K562 (cell line): ENCODE results near the gene ATP6V1F. TPM values are rescaled to one million over a fixed set of nuclear protein-coding genes. Genes with fewer than 3 reads are reported as not detected.

Experiments used
- ATAC-seq: fragments of 200-7000 bp; cut with Tn5 transposase; 3 replicates; pipeline ENCODE4 v1.9.1; 2020; ENCODE audit warnings: moderate library complexity
- BruUV-seq: library from RNA; stranded (reverse); fragments of 400-500 nt; replicated peaks from 2 replicates; lab custom pipeline; 2021; lab: Mats Ljungman, UMichigan
- CTCF ChIA-PET: fragments of 300-600 bp; formaldehyde crosslinking; extraction: SDS; loops from one replicate; lab custom pipeline; 2021; ENCODE audit warnings: low intra/inter-chr PET ratio; lab: Yijun Ruan, JAX
- POLR2A ChIA-PET: fragments of 300-600, 350-650 bp; sonication (Branson Sonifier 250); formaldehyde crosslinking; extraction: SDS; loops from one replicate; lab custom pipeline; 2021; ENCODE audit warnings: antibody characterized with exemption, inconsistent platforms; lab: Yijun Ruan, JAX
- DNase-seq, 4 experiments: peaks; one replicate each; pipeline versions ENCODE4 v3.0.0 to v3.0.0-alpha.2; 2011 to 2018; ENCODE audit warnings: low spot score in 3 of 4, mixed read lengths in 3 of 4; ENCODE audit errors: extremely low read depth in 1 of 4
- FAIRE-seq: peaks from 2 replicates; lab custom pipeline; 2011; peaks lifted over from hg19 to GRCh38; lab: Jason Lieb, UNC
- H2AFZ ChIP-seq: 2 replicates; pipeline ENCODE4 v1.6.0; 2011; ENCODE audit warnings: low read depth, low read length, control low read depth, inconsistent platforms
- H3K27ac ChIP-seq: fragments of 200-600 bp; 3 replicates; pipeline ENCODE4 v1.8.0; 2011; ENCODE audit warnings: low read depth, mild to moderate bottlenecking, control low read depth, inconsistent platforms, low read length, moderate library complexity, mixed read lengths; ENCODE audit errors: extremely low read depth
- H3K27me3 ChIP-seq, 2 experiments: fragments of 300-600 bp in 1 of 2; 2 replicates in 1 of 2; 3 replicates in 1 of 2; pipeline versions ENCODE4 v1.6.0 to v1.8.0; 2011; ENCODE audit warnings: inconsistent platforms in 2 of 2, low read length in 2 of 2, mild to moderate bottlenecking in 1 of 2, mixed read lengths in 1 of 2, moderate library complexity in 1 of 2; ENCODE audit not compliant: control insufficient read depth in 2 of 2, insufficient read depth in 2 of 2
- H3K36me3 ChIP-seq: fragments of 300-600 bp; 3 replicates; pipeline ENCODE4 v1.8.0; 2011; ENCODE audit warnings: mild to moderate bottlenecking, low read length, inconsistent platforms; ENCODE audit not compliant: control insufficient read depth, insufficient read depth
- H3K4me1 ChIP-seq, 2 experiments: fragments of 200-600 bp in 1 of 2; replicated peaks in 1 of 2; 2 replicates in 1 of 2; 3 replicates in 1 of 2; pipeline versions ENCODE4 v1.5.1 to v1.8.0; 2011; ENCODE audit warnings: inconsistent platforms in 2 of 2, low read length in 2 of 2, mild to moderate bottlenecking in 1 of 2, mixed read lengths in 1 of 2, moderate library complexity in 1 of 2; ENCODE audit not compliant: control insufficient read depth in 2 of 2, insufficient read depth in 2 of 2
- H3K4me2 ChIP-seq: 2 replicates; pipeline ENCODE4 v1.6.1; 2011; ENCODE audit warnings: low read length, control low read depth, inconsistent platforms, mixed read lengths; ENCODE audit not compliant: insufficient read depth
- H3K4me3 ChIP-seq: fragments of 200-600 bp; sonication (generic), shearing (Covaris generic); 2 replicates; pipeline ENCODE4 v1.5.1; 2016; ENCODE audit warnings: control low read depth, inconsistent platforms
- H3K79me2 ChIP-seq: fragments of 200-600 bp; 3 replicates; pipeline ENCODE4 v1.8.0; 2011; ENCODE audit warnings: low read length, inconsistent platforms; ENCODE audit not compliant: control insufficient read depth, insufficient read depth
- H3K9ac ChIP-seq, 2 experiments: 2 replicates each; pipeline versions ENCODE4 v1.6.0 to v1.6.1; 2011; ENCODE audit warnings: low read depth in 2 of 2, low read length in 2 of 2, control low read depth in 1 of 2, inconsistent platforms in 1 of 2, mild to moderate bottlenecking in 1 of 2, mixed read lengths in 1 of 2; ENCODE audit not compliant: insufficient read depth in 1 of 2
- H3K9me1 ChIP-seq: one replicate; pipeline ENCODE4 v1.6.0; 2011; ENCODE audit warnings: inconsistent platforms, mild to moderate bottlenecking, low read length, moderate library complexity; ENCODE audit not compliant: control insufficient read depth, insufficient read depth
- H3K9me3 ChIP-seq: replicated peaks from 2 replicates; pipeline ENCODE4 v1.5.1; 2011; ENCODE audit warnings: low read depth, low read length, inconsistent platforms; ENCODE audit not compliant: control insufficient read depth, insufficient read depth
- H4K20me1 ChIP-seq: replicated peaks from 2 replicates; pipeline ENCODE4 v1.6.1; 2011; ENCODE audit warnings: low read length, inconsistent platforms, mixed read lengths; ENCODE audit not compliant: control insufficient read depth, insufficient read depth
- CREB5 ChIP-seq: fragments of 250-450 bp; sonication (Bioruptor Pico); IDR thresholded peaks from 2 replicates; pipeline ENCODE4 v1.5.0; 2020; ENCODE audit warnings: mild to moderate bottlenecking
- HBP1 ChIP-seq: fragments of 450-650 bp; formaldehyde crosslinking; IDR thresholded peaks from 2 replicates; pipeline ENCODE4 v1.4.0; 2022; ENCODE audit warnings: missing genetic modification characterization
- HDGF ChIP-seq: fragments of 450-650 bp; IDR thresholded peaks from 2 replicates; pipeline ENCODE4 v1.6.1; 2016
- HMG20A ChIP-seq: fragments of 450-650 bp; formaldehyde crosslinking; conservative IDR thresholded peaks from 2 replicates; pipeline ENCODE4 v1.4.0; 2020; ENCODE audit warnings: mild to moderate bottlenecking, mixed read lengths
- ILF3 ChIP-seq: fragments of 450-650 bp; IDR thresholded peaks from 2 replicates; pipeline ENCODE4 v1.6.1; 2018; ENCODE audit warnings: antibody characterized with exemption, mild to moderate bottlenecking, moderate library complexity, borderline replicate concordance
- ZNF407 ChIP-seq: fragments of 450-650 bp; IDR thresholded peaks from 2 replicates; pipeline ENCODE4 v1.6.1; 2016; ENCODE audit warnings: low read depth
- WGBS: fragments of 100-300 bp; shearing (Covaris generic); methylation state at CpG from one replicate; pipeline ENCODE4 v1.1.6; 2016; ENCODE audit warnings: low coverage, mixed read lengths; ENCODE audit not compliant: insufficient coverage; ENCODE audit errors: missing lambda C conversion rate; 5-methylcytosine and 5-hydroxymethylcytosine counted together
- in situ Hi-C: fragments of 300-500 bp; cut with MboI; formaldehyde crosslinking; loops from 4 replicates; pipeline ENCODE4 v1.15.0; 2018; ENCODE audit warnings: inconsistent platforms, mixed read lengths
- intact Hi-C: fragments of 100-400 bp; cut with micrococcal nuclease; formaldehyde crosslinking; loops from 2 replicates; pipeline ENCODE4 v1.14.2; 2022
- polyA plus RNA-seq, 8 experiments: library from polyadenylated mRNA; depleted of rRNA in 4 of 8; stranded (reverse) in 5 of 8; unstranded in 3 of 8; fragments of >200 nt; fragmentation: Nextera tagmentation in 2 of 8; fragmentation: Illumina TruSeq in 1 of 8; extraction: Ambion mirVana in 2 of 8; extraction: Trizol in 1 of 8; gene quantifications; 2 replicates each; pipeline versions ENCODE4 v1.2.1 to v1.2.3, GENCODE V29; 2011 to 2014; ENCODE audit warnings: inconsistent platforms in 1 of 8, missing spikeins in 1 of 8
- total RNA-seq, 7 experiments: library from RNA; depleted of rRNA in 6 of 7; stranded (reverse); fragments of >200 nt in 6 of 7; fragmentation: Illumina TruSeq in 2 of 7; extraction: Trizol in 2 of 7; gene quantifications; 2 replicates each; pipeline versions ENCODE4 v1.2.1 to v1.2.3, GENCODE V29; 2011 to 2021; ENCODE audit warnings: low replicate concordance in 1 of 7

The ATP6V1F gene
- total and polyA plus RNA-seq, 9 of the 15 experiments (the other 6 are each of a cell fraction or from before 2014, with no cell fraction given), result 206 to 1,123 (median 542) TPM

GRCh38 chr7:128860158-128861073, 2.2 kb upstream of the ATP6V1F start:
- CTCF ChIA-PET, result interaction anchor here (1.1 kb wide), 1 partner anchor 20 kb away, joined by 5 read pairs; no protein-coding TSS in a partner anchor
- H3K9me3 ChIP-seq, result no peaks in the 10 kb centered on the region
- no TSS peak for BruUV-seq
- H3K27ac ChIP-seq, result peak overlapping the region; percentile 84
- intact Hi-C loops (loop anchor here (1.0 to 5.0 kb wide), 5 partner anchors 20 to 383 kb away; partner anchors contain the start of gene METTL2B), in situ Hi-C loops (no loop called here)
- POLR2A ChIA-PET, result interaction anchor here (0.6 to 7.1 kb wide), 12 partner anchors 9 to 363 kb away, joined by 3 to 47 read pairs (median 5); partner anchors contain the start of gene CALU
- H3K79me2 ChIP-seq, result peaks cover 34% of the 10 kb centered on the region
- H3K4me1 ChIP-seq, result peaks cover 38 to 75% of the 10 kb centered on the region in 2 experiments
- DNase-seq (peak; percentile 91 to 99 (median 94)), ATAC-seq (peak; percentile 70), FAIRE-seq (peak; percentile 96)
- no peaks in the 10 kb centered on the region; the same call in 1 of the 2 replicates for H4K20me1 ChIP-seq
- no peak overlapping the region; the same call in 1 of the 2 replicates for H3K4me3 ChIP-seq
- H3K4me2 ChIP-seq, result peak overlapping the region; percentile 78
- peak overlapping the region; percentile 57 to 86; a peak in 3 of 4 replicates for H3K9ac ChIP-seq
- no peaks in the 10 kb centered on the region for H3K27me3 ChIP-seq
- 2% methylated on average over 10 of the region's 10 CpGs for WGBS
- no peaks in the 10 kb centered on the region for H3K9me1 ChIP-seq
- peak overlapping the region; percentile 76 for H2AFZ ChIP-seq
- peaks cover 51% of the 10 kb centered on the region for H3K36me3 ChIP-seq
- peak; percentile 97 for TF ChIP-seq HDGF
- 0 out of 2 replicates have a peak, but pooled peaks have one; percentile 14 for TF ChIP-seq ILF3
- no peak for TF ChIP-seq ZNF407
- peak; percentile 93 for TF ChIP-seq HBP1 (CRISPR knock-in tag)
- no peak for TF ChIP-seq CREB5
- no peak for TF ChIP-seq HMG20A (CRISPR knock-in tag)
